Colonic mucosa (tissue), 4 donors: Measurements from ENCODE around the gene WDR86. TPM values are rescaled to one million over a fixed set of nuclear protein-coding genes. Genes with fewer than 3 reads are reported as not detected.

Source experiments
- DNase-seq: peaks from one replicate; pipeline ENCODE4 v3.0.0-alpha.2; 2020
- H3K27ac ChIP-seq: fragments of 200-600 bp; one replicate; pipeline ENCODE4 v1.8.0; 2021
- H3K27me3 ChIP-seq: fragments of 200-600 bp; one replicate; pipeline ENCODE4 v1.8.0; 2021
- H3K36me3 ChIP-seq: fragments of 200-600 bp; one replicate; pipeline ENCODE4 v1.8.0; 2021
- H3K4me1 ChIP-seq: fragments of 200-600 bp; one replicate; pipeline ENCODE4 v1.8.0; 2021; ENCODE audit warnings: mild to moderate bottlenecking
- H3K4me3 ChIP-seq: fragments of 200-600 bp; one replicate; pipeline ENCODE4 v1.8.0; 2021
- H3K9ac ChIP-seq, 2 donors: one replicate each; pipeline ENCODE4 v1.7.0; 2013; ENCODE audit warnings: control low read depth in 2 of 2, low read depth in 2 of 2, low read length in 2 of 2
- H3K9me3 ChIP-seq: fragments of 200-600 bp; one replicate; pipeline ENCODE4 v1.8.0; 2021
- intact Hi-C: fragments of 100-400 bp; cut with DNase I; formaldehyde crosslinking; loops from one replicate; pipeline ENCODE4 v1.14.1; 2022
- total RNA-seq, 2 donors: library from RNA; stranded (reverse); fragmentation: NEBNext Ultra II Directional in 1 of 2; extraction: Animal tissue kit (Norgen Biotek cat#: 25700) in 1 of 2; gene quantifications; one replicate each; pipeline ENCODE4 v1.2.1, GENCODE V29; 2021
- TF ChIP-seq, protein P1 (sequence below): fragments of 200-600 bp; IDR thresholded peaks from one replicate; pipeline ENCODE4 v1.8.0; 2022; ENCODE audit warnings: antibody characterized with exemption, mild to moderate bottlenecking
- donor health status: healthy.
- donor health status: DM: no; HTN: no; CAD: no.
- donor health status: DM: no; HTN: no; CAD: no.

Gene WDR86
- total RNA-seq, 2 donors from 2014 or later = 1.2 TPM; not detected in 1

DNA sequence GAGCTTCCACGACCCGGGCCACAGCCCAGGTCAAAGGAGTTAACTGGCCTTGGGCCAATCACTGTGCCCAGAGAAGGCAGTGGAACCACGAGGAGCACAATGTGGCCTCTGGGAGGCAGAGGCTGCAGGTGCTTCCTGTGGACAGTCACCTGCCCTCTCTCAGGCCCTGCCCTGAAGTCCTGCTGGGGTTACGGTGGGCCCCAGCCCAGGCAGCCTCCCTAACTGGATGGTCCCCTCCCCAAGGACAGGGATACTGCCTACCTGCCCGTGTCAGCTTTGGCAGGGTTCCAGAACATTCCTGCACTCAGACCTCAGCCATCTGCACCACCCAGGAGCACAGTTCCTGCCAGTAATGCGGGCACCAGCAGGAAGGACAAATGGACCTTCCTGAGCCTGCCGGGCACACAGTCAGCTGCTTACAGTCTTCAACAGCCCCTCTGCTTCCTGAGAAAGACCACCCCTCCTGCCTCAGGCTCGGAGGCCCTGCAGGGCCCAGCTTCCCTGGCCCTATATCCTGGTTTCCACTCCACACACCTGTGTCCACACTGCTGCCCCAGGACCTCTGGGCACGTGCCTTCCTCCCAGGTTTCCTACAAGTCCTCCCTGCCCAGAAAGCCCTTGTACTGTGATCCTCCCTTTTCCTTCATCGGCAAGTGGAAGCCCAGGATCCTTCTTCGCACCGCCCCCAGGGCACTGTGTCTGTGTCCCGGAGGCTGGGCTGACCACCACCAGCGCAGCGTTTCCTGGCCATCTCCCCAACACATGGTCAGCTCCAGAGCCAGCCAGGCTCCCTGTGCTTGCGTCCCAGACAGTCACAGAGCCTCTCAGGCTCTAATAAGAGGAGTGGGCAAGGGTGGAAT, 23.3 kb downstream of the WDR86 start:
- peaks cover 11% of the 10 kb centered on the region for H3K27me3 ChIP-seq
- H3K27ac ChIP-seq = no peak overlapping the region
- no peak overlapping the region for H3K4me3 ChIP-seq
- H3K36me3 ChIP-seq = no peaks in the 10 kb centered on the region
- intact Hi-C loops = no loop called here
- TF ChIP-seq, protein P1, sequence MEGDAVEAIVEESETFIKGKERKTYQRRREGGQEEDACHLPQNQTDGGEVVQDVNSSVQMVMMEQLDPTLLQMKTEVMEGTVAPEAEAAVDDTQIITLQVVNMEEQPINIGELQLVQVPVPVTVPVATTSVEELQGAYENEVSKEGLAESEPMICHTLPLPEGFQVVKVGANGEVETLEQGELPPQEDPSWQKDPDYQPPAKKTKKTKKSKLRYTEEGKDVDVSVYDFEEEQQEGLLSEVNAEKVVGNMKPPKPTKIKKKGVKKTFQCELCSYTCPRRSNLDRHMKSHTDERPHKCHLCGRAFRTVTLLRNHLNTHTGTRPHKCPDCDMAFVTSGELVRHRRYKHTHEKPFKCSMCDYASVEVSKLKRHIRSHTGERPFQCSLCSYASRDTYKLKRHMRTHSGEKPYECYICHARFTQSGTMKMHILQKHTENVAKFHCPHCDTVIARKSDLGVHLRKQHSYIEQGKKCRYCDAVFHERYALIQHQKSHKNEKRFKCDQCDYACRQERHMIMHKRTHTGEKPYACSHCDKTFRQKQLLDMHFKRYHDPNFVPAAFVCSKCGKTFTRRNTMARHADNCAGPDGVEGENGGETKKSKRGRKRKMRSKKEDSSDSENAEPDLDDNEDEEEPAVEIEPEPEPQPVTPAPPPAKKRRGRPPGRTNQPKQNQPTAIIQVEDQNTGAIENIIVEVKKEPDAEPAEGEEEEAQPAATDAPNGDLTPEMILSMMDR = no peak
- peaks cover 8% of the 10 kb centered on the region for H3K4me1 ChIP-seq
- H3K9ac ChIP-seq = no peak overlapping the region
- DNase-seq = no peak
- no peaks in the 10 kb centered on the region for H3K9me3 ChIP-seq

DNA sequence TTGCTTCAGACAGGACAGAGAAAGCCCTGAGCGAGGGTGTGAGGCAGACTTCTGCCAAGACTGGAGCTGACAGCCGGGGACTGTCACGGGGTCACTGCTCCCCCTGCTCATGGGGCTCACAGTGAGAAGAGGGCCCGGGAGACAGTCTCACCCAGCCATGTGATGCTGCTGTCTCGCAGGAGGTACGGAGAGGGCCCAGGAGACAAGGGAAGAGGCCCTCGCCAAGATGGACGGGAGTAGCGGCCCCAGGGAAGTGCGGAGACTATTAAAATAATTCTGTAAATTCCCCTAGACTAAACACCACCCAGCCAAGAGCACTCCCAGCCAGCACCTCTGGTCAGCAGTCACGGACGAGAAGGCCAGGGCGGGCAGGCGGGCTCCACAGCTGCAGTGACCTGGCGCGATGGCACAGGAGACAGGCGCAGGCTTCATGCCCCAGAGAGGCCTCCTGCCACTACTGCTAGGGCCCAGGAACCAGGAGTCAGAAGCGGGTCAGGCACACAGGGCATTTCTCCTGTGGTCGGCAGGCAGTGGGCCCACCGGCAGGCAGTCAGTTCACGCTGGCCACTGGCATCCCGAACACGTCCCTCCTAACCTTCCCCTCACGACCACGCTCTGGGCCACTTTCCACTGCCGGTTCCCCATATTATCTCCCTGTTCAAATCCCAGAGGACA, 24.1 kb downstream of the WDR86 start:
- intact Hi-C loops = no loop called here
- no peak for DNase-seq
- Histone ChIP-seq H3K27ac (no peak overlapping the region), H3K4me3 (no peak overlapping the region), H3K9me3 (no peaks in the 10 kb centered on the region), H3K27me3 (peaks cover 19% of the 10 kb centered on the region), H3K9ac (no peak overlapping the region), H3K36me3 (no peaks in the 10 kb centered on the region), H3K4me1 (peaks cover 8% of the 10 kb centered on the region)
- TF ChIP-seq, protein P1 = no peak

DNA sequence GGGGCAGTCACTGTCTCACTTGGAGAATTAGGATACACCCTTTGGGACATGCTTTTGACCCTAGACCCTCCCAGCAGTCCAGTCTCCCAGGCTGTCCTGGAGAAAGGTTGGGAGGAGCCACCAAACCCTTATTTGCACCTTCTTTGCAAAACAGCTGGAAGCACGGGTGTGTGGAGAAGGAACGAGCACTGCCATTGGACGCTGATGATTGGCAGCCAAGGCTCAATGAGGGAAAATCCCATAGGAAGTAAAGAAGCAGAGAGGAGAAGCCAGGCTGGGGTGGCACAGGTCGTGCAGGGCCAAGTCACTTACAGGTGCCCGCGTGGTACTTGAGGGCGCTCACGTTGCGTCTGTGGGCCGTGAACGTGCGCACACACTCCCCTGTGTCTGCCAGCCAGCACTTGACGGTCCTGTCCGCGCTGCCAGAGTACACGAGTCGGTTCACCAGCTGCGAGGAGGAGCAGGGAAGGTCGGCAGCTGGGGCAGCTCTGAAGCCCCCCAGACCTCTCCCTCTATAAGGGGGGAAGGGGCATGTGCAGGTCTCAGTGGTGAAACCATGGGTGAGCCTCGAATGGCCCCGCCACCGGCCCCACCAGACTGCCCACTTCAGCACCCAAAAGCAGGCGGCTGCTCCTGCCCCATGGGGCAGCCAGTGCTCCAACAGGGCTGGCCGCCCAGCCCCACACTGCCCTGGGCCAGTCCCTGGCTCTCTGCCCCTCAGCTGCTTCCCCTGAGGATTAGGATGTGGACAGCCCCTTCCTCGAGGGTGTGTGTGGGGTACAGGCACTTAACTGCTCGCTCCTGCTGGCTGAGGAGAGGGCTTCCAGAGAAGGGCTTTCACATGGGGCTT, 24.8 kb downstream of the WDR86 start:
- TF ChIP-seq, protein P1 = no peak
- no peak for DNase-seq
- H3K27me3 ChIP-seq = peaks cover 19% of the 10 kb centered on the region

DNA sequence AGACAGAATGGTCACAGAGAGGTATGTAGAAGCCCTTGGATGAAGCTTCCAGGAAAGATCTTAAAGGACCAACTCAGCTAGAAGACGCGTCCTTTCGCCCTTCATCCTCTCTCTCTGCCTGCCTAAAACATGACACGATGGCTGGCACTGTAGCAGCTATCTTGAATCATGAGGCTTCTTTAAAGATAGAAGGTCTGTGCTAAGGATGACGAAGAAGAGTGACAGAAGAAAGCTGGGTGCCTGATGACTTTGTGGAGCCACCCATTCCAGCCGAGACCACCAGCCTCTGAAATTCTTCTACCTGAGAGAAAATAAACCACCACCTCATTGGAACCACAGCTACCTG, 25.5 kb downstream of the WDR86 start:
- Histone ChIP-seq H3K36me3 (no peaks in the 10 kb centered on the region), H3K4me1 (peaks cover 8% of the 10 kb centered on the region), H3K27ac (no peak overlapping the region), H3K9ac (no peak overlapping the region), H3K9me3 (no peaks in the 10 kb centered on the region), H3K27me3 (peaks cover 19% of the 10 kb centered on the region), H3K4me3 (no peak overlapping the region)
- intact Hi-C loops = no loop called here
- DNase-seq = no peak
- TF ChIP-seq, protein P1 = no peak

More for the DNA sequence above, 24.8 kb downstream of the WDR86 start:
- Histone ChIP-seq H3K4me3 (no peak overlapping the region), H3K9me3 (no peaks in the 10 kb centered on the region), H3K36me3 (no peaks in the 10 kb centered on the region), H3K9ac (no peak overlapping the region), H3K4me1 (peaks cover 8% of the 10 kb centered on the region), H3K27ac (no peak overlapping the region)
- intact Hi-C loops = no loop called here

DNA sequence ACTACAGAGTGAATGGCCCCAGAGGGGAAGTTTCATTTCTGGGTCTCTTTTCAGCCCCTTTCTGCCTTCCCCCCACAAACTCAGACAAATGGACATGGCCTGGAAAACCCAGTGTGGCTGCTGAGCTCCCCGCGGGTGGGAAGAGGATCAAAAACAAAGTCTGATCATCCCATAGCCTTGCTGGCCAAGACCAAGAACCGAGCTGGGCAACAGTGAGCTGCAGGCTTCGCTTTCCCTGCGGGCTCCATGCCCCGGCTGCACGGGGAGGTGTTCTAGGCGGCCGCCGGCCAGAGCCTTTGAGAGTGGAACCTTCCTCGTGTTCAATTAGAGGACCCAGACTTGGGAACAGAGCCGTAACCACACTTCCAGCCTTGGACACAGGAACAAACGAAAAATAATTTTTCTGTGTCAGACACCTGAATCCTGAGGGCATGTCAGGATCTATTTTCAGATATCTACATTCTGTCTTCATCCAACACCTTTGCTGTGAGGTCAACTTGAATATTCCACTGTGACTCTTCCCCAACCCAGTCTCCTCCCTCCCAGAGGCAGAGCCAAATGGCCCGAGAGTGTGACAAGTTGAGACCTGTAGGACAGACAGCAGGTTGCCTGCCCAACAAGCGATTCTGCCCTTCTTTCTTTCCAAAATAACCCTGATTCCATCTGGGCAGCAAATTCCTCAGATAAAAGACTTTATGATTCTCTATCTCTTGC, 26.0 kb downstream of the WDR86 start:
- H3K4me1 ChIP-seq = peaks cover 8% of the 10 kb centered on the region
- H3K9me3 ChIP-seq = no peaks in the 10 kb centered on the region
- intact Hi-C loops = no loop called here
- H3K9ac ChIP-seq = no peak overlapping the region
- no peaks in the 10 kb centered on the region for H3K36me3 ChIP-seq
- DNase-seq = no peak
- TF ChIP-seq, protein P1 = no peak
- no peak overlapping the region for H3K27ac ChIP-seq
- no peak overlapping the region for H3K4me3 ChIP-seq
- H3K27me3 ChIP-seq = peaks cover 19% of the 10 kb centered on the region
